HG02840 (cell line): ENCODE measurements around the gene ABHD17A.

ENCODE experiments used
- ATAC-seq: cut with Tn5 transposase; IDR thresholded peaks from one replicate; pipeline ENCODE4 v1.9.1; 2021; ENCODE audit warnings: mild to moderate bottlenecking, moderate library complexity, moderate number of reproducible peaks; ENCODE audit not compliant: unreplicated experiment, low FRiP score

Gene ABHD17A

GRCh38 chr19:1841209-1841924 lies 43.9 kb downstream of the ABHD17A start:
- no peak for ATAC-seq

DNA sequence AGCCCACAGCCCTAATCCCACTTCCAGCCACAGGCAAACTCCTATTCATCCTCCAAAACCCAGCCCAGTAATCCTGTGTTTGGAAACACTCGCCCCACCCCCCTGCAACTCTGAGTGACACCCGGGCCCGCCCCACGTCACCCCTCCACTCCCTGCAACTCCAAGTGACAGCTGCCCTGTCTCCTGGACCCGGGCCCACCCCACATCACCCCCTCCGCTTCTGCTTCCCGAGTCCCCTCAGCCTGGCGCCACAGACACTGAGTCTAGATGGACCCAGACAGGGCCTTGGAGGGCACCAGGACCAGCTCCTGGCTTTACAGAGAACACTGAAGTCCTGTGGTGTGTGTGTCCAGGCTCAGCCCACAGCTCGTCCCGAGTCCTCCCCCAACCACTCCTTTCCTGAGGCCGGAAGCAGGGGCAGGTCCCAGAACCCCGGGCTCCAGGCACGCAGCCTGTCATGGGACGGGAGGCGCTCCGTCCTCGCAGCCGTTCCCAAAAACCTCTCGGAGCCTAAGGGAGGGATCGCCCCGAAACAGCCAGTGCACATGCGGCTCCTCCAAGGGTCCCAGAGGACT lies 44.7 kb downstream of the ABHD17A start:
- no peak for ATAC-seq

GRCh38 chr19:1839658-1840540 lies 45.4 kb downstream of the ABHD17A start:
- ATAC-seq = no peak

GRCh38 chr19:1837625-1838105 lies 47.6 kb downstream of the ABHD17A start:
- ATAC-seq = no peak

- ATAC-seq = no peak
These were observed 48.1 kb downstream of the ABHD17A start for GRCh38 chr19:1837222-1837565.

DNA sequence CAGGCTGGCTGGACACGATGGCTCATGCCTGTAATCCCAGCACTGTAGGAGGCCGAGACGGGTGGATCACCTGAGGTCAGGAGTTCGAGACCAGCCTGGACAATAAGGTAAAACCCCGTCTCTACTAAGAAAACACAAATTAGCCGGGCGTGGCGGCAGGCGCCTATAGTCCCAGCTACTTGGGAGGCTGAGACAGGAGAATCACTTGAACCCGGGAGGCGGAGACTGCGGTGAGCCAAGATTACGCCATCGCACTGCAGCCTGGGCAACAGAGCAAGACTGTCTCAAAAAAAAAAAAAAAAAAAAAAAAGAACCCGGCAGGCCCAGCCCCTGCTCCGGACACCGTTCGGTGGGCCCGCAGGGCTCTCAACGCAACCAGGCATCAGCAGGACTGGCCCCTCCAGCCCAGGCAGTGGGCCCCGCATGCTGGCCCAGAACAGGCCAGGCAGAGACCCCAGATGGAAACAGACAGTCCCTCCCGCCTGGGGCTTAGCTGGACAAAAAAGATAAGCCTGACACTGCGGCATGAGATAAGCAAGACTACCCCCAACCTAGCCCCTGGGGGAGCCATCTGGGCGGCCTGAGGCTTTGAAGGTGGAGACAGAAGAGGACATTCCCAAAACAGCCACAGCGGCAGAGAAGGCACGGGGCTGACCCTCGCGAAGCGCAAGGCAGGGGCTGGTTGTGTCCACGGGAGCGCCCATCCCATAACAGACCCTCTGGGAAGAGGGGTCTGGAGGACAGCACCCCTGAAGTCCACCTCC lies 48.7 kb downstream of the ABHD17A start:
- no peak for ATAC-seq

DNA sequence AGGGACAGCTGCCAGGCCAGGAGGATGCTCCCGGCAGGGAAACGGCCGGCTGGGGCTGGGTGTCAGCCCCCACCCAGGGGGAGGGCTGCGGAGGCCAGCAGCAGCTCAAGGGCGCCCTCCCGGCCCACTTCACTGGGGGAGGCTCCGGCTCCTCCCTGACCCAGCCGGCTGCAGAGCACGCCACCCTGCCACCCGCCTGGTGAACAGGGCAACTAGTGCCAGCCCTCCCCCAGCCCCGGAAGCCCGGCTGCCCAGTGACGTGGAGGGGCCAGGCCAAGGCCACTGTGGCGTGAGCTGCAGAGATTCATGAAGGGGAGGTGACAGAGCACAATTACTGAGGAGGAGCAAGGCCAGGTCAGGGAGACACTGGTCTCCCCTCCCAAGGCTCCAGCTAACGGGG lies 51.8 kb downstream of the ABHD17A start:
- ATAC-seq = no peak

- ATAC-seq = no peak
These were observed 53.1 kb downstream of the ABHD17A start for GRCh38 chr19:1832046-1832663.

DNA sequence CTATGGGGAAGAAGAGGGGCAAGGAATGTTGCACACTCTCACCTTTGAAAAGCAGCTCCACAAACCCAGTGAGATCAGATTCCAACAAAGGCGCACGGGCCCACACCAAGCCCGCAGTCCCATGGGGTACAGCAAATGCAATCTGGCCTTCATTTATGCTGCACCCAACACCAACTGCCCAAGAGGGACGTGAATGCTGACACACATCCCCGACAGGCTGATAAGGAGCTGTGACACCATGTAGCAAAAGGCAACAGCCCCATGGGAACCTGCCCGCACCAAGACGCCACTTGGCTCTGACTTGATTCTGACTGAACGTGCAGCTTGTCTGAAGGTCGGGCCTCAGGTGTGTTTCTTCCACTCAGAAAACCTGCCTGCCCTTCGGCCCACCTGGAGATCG lies 54.3 kb downstream of the ABHD17A start:
- ATAC-seq = no peak

DNA sequence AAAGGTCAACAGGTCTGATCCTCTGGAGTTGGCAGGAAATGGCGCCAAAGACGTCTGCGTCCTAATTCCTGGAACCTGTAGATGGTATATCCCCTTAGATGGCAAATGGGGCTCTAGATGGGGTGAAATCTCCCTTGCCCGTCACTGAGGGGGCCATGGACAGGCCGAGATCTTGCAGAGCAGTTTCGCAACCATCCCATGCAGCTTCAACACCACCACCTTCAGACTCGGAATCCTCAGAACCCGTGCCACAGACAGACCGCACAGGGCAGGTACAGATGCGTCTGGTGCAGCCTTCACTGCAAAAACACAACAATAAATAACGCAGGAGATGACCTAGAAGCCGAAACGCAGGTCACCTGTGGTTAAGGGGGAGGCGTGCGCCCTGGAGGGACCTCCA lies 54.7 kb downstream of the ABHD17A start:
- no peak for ATAC-seq

- ATAC-seq = no peak
These were observed 55.3 kb downstream of the ABHD17A start for GRCh38 chr19:1829958-1830357.

- ATAC-seq = no peak
These were observed 56.7 kb downstream of the ABHD17A start for GRCh38 chr19:1828279-1829238.

DNA sequence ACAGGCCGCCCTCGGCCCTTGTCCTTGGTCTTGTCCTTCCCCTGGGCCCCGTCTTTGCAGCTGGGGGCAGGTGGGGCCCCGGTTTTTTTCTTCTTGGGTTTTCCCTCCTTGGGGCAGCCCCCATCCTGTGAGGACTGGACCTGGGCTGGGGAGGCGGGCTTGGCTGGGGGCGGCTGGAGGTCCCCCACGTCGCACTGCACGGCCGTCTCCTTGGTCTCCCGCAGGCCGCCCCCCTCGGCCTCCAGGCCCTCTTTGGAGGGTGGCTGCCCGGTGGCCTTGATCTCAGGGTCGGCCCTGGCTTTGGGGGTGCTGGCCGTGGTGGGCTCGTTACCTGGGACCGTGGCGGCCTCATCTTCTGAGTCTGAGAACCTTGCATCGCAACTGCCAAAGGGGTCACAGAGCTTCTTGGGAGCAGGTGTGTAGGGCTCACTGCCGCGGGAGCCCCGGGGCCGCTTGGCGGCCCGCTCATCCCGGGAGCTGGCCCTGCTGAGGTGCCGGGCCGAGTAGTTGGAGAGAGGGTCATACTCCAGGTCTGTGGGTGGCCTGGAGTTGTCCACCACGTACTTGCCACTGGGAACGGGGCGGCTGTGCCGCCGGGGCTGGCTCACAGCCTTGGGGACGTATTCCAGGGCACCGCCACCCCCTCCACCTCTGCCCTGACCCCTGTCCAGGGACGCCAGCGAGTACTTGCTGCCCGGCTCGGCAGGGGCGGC lies 57.6 kb downstream of the ABHD17A start:
- ATAC-seq = no peak
